ENCODE results near the gene SETD4. TPM values are rescaled to one million over a fixed set of nuclear protein-coding genes. Genes with fewer than 3 reads are reported as not detected.

SETD4 gene
- total RNA-seq, 1 donor from 2014 or later, result 5.8 TPM

DNA sequence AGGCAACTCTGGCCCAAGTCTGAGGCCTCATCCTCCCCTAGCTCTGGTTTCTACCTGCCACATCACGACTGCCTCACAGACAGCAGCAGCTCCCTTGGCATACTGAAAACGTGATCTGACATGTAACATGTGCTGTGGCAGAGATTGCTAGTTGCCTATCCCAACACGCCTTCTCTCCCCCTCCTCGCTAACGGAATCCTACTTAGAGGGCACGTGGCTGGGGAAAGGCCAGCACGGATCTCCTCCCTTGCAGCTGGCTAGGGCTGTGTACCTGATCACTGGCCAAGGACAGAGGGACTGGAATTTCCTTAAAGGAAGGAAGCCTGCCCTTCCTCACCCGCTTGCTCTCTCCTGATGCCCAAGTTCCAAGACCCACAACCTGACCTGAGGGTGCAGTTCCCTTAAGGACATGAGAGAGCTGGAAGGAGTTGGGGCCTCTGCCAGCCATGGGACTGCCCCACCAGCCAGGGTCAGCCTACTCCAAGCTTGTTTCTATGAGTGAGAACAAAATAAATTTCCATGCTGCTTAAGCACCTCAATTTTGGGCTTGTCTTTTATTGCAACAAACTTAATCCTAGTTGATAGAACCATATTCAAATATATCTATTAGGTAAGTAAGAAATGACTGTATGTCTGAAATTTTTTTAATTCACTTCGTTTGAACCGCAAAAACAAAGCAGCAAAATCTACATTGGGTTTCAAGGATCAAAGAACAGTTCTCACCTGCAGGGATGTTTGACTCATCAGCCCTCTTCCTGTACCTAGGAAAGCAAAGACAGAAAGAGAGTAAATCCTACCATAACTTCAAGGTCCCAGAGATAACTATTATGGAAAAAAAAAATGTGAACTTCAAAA lies 7.2 kb downstream of the SETD4 start:
- no peak for ATAC-seq
- peak; percentile 22 for DNase-seq (ENCODE audit: low spot score)

DNA sequence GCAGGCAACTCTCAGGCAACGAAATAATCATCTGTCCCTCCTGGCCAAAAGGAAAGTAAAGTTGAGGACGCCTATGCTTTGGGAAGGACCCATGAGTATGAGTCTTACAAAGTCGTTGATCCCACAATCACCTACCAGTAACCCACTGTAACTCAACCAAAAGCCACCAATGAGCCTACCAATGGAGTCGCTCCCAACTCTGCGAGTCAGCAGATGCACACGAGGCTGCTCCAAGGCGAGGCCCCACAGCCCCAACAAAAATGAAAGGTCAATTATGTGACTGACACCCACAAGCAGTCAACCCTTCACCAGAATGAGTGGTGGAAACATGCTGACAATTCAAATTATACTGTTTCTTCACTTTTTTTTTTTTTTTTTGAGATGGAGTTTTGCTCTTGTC lies 12.0 kb downstream of the SETD4 start:
- ATAC-seq (no peak), DNase-seq (ENCODE audit: low spot score) (no peak)

DNA sequence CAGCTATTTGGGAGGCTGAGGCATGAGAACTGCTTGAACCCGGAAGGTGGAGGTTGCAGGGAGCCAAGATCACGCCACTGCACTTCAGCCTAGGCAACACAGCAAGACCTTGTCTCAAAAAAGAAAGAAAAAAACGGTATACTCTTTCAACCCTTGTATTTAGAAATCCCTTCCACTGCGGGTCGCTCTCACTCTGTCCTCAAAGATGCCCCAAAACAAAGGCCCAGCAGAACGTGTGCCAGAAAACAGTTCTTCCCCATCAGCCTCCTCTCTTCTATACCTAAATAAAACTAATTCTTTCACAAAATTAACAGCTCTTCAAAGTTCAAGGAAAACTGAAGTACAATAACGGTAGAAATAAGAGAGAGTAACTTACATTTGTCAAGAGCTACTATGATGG lies 13.2 kb downstream of the SETD4 start:
- ATAC-seq (no peak), DNase-seq (ENCODE audit: low spot score) (no peak)

DNA sequence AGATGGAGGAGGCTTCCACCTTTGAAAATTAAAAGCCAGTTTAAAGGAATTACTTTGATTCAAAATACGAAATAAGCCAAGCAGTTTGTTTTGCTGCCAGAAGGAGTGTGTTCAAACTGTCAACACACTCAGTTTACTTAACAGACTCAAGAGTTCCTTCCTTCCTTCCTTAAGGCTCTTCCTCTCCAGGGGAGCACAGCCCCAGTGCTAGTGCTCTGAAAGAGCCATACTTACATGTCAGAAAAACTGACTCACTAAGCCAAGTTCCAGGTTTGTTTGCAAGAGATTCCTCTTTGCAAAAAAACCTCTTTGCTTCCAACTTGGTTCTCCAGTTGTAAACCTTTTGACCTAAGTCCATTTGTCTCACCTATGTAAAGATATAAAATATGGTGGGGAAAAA lies 14.3 kb downstream of the SETD4 start:
- DNase-seq (ENCODE audit: low spot score) (no peak), ATAC-seq (no peak)

DNA sequence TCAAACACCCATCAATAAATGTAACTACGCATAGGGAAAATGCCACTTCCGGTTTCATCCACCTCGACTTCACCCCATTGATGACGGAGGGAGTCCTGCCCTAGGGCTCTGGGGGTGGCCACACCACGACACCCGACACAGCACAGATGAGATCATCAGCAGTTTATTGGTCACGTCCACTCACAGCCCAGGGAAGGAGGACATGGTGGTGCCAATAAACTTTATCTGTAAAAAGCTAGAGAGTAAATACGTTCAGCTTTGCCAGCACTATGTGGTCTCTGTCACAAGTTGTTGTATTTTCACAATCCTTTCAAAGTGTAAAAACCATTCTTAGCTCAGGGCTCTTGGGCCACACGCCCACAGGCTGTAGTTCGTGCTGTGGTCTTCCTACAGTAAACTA lies 16.3 kb downstream of the SETD4 start:
- DNase-seq (ENCODE audit: low spot score) (no peak), ATAC-seq (no peak)

DNA sequence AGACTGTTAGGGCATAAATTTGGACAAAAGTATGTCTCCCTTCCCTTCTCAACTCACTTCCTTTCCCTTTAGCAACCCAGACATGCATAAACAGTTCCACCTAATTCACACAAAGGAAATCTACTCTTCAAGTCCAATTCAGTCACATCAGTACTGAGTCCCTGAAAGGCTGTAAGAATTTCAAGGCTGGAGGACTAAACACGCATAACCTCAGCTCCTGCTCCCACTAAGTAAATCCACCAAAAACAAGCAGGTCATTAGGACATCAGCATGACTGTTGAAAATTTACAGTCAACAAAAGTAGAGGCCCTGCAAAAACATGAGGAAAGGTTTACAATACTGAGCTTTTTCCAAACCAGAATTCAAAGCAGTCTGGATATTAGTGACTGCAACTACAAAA lies 18.4 kb downstream of the SETD4 start:
- DNase-seq (ENCODE audit: low spot score), result no peak
- no peak for ATAC-seq

DNA sequence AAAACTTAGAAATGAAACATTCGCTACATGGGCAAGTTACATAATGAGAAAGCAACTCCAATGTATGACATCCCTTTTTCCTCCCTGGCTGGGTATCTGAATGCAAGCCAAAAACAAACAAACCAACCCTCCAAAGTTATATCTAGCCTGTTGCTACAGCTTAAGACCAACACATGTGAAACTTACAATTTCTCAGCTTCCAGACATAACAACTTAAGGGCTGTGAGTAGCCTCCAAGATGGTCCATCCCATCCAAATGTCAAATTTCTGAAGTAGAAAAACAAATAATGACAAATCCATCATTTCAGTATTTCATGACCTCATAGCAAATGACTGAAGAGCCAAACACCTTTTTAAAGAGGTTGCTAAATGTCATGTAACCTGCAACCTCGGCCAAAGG lies 19.9 kb downstream of the SETD4 start:
- DNase-seq (ENCODE audit: low spot score), result no peak
- no peak for ATAC-seq

DNA sequence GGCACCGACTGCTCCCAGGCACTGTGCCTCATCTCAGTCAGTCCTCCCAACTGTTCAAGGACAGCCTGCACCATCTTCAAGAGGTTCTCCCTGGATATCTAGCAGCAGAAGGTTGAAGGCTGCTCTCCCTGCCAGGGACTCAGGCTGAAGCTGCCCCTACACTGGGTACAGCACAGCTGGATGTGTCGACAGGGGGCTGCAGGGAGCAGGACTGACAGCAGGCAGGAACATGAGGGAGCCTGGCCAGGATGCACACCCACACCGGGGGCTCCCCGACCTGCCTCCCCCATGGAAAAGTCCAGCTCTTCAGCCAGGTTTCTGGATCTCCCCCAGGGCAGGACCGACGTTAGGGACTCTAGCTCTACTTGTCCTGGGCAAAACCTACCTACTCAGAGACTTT lies 20.5 kb downstream of the SETD4 start:
- ATAC-seq (no peak), DNase-seq (ENCODE audit: low spot score) (no peak)

DNA sequence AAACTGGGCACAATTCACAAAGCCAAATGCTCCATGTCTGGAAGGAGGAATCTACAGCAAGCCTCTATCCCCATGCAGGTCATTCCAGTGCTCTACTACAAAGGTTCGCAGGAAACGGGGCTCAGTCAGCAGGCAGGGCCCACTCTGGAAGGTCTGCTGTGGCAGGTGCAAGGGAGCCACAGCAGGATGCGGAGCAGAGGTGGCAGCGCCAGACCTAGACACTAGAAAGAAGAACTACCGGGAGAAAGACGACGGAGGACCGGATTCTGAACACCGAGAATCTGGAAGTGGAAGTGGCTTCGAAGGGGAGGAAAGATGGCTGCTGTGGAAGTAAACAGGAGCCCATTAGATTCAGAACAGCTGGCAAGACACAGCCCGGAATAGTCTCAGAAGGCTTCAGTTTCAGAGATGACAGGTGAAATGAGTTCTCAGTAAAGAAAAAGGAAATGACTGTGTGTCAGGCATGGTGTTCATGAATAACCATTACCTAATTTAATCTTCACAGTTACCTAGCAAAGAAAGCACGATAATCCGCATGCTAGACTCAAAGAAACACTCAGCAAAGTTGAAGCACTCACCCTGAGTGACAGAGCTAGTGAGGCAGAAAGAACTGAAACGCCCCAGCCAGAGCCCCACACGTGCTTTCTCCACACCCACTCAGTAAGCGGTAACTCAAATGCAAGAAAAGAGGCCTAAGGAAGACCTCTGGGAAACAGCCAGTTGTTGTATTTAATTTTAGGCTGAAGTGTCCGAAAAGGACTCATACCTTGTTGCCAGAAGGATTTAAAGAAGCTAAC lies 21.4 kb downstream of the SETD4 start:
- ATAC-seq (no peak), DNase-seq (ENCODE audit: low spot score) (no peak)

DNA sequence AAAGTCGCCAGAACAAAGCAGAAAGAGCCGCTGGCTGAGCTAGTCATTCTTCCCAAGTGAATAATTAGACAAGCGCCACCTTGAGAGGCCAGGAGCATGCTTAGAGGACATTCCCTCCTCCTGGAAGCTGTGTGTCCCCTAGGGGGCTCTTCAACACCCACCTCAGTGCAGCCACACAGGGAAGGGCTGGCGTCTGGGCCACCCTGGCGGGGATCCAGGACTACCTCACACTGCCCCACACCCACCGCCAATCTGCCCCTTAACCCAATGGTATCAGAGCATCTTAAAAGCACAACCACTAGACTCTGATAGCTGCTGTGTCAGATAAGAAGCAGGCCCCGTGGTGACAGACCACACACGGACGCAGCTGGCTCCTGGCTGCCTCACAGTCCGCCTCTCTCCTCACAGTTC lies 24.9 kb downstream of the SETD4 start:
- DNase-seq (ENCODE audit: low spot score) (no peak), ATAC-seq (no peak)

DNA sequence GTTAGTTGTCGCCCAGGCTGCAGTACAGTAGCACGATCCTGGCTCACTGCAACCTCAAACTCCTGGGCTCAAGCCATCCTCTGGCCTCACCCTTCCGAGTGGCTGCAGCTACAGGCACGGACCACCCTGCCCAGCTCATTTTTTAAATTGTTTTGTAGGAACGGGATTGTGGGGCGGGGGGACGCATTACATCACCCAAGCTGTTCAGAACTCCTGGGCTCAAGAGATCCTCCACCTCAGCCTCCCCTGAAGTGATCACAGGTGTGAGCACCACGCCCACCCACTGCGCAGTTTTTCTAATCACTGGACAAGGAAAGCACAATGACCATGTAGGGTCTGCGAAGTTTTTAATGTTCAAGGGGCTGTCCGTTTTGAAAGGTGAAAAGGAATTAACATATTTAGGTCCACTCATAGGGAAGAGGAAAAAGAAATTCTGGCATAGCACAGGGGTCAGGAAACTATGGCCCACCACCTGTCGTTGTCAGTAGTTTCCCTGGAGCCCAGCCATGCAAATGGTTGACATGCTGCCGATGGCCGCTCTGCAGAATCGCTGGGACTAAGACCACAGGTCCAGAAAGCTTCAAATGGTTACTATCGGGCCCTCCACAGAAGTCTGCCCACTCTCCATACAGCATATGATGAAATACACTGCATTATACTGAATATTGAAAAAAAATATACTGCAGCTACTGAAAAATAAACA lies 26.0 kb downstream of the SETD4 start:
- ATAC-seq (no peak), DNase-seq (ENCODE audit: low spot score) (no peak)

DNA sequence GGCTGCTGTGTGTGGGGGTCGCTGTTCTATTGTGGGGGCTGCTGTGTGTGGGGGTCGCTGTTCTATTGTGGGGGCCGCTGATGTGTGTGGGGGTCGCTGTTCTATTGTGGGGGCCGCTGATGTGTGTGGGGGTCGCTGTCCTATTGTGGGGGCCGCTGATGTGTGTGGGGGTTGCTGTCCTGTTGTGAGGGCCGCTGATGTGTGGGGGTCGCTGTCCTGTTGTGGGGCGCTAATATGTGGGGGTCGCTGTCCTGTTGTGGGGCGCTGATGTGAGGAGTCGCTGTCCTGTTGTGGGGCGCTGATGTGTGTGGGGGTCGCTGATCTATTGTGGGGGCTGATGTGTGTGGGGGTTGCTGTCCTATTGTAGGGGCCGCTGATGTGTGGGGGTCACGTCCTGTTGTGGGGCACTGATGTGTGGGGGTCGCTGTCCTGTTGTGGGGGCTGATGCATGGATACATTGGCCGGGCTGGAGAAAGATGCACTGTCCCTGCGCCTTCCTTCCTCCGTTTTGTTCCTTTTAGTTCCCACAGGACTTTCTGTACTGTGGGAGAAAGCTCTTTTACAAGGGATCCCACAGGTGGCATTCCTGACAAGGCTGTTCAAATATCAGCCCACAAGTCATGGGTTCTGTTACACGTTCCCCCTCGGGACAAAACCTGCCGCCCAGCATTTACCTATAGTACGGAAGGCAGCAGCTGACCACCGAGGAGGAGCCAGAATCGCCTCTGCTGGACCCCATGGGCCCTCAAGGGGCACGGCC lies 27.5 kb downstream of the SETD4 start:
- no peak for DNase-seq (ENCODE audit: low spot score)
- no peak for ATAC-seq

DNA sequence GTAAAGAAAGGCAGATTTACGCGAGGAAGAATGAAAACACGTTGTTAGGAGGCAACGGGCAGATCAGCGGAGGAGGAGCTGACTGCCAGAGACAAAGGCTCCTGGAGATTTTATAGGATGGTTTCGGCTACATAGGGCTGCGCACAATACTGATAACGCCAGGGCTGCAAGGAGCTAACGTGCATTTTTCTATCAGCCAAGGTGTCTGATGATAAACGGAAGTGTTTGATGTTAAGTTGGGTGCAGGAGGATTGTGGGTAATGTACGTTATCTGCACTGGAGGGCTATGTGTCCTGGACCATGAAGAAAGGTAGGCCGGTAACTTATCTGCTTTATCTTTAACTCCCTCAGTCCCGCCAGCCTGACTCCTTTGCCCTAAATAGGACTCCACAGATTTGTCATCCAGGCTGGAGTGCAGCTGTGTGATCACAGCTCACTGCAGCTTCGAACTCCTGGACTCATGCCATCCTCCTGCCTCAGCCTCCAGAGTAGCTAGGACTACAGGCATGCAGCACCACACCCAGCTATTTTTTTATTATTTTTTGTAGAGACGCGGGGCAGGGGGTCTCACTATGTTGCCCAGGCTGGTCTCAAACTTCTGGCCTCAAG lies 29.6 kb downstream of the SETD4 start:
- ATAC-seq (no peak), DNase-seq (ENCODE audit: low spot score) (no peak)

DNA sequence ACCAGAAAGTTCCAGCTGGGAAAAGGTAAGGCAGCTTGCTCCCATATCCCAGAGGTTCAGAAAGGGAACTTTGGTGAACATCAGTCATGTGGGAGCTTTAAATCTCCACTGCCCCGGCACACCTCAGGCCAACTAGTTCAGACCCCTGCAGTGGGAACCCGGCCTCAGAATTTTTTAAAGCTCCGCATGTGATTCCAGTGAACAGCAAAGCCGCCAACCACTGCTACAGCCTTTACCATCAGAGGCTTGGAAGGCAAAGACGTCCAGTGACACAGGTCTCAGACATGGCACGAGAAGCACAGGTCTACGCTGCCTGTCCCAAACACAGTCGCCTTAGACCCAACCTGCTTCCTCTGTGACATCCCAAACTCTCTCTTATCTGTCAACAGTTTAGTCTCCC lies 31.0 kb downstream of the SETD4 start:
- DNase-seq (ENCODE audit: low spot score), result no peak
- ATAC-seq, result no peak

DNA sequence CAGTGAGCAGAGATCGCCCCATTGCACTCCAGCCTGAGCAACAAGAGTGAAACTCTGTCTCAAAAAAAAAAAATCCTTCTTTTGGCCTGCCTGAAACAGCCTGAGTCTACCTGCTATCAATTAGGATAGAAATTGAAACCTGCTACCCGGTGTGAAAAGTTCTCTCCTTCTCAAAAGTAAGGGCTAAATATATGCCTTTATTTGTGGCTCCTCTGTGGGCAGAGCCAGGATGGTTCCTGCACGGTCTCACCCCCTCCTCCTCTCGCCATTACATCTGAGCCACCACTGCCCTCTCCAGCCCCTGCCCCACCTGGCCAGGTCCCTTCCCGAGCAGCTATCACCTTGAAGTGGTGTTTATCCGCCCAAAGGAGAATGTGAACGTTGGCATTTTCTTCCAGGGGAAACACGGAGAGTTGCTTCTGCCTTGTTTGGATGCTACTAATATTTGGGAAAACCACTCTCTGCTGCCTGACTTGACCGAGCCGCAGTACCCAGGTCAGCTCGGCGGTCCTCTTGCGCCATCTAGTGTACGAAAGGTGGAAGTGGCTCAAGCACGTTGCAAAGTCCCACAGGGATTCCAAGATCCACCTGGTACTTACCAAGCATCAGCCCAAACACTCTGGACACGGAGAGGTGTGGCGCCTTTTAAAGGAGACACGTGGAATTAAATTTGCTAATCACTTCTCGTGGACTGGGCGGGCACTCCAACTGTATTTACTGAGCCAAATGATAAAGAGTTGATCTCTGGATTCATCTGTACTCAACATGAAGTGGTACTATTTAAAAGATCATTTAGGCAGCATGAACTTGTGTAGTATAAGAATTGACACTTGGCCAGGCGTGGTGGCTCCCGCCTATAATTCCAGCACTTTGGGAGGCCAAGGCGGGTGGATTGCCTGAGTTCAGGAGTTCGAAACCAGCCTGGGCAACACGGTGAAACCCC lies 31.9 kb downstream of the SETD4 start:
- ATAC-seq (peak; percentile 99), DNase-seq (ENCODE audit: low spot score) (peak; percentile 77)

DNA sequence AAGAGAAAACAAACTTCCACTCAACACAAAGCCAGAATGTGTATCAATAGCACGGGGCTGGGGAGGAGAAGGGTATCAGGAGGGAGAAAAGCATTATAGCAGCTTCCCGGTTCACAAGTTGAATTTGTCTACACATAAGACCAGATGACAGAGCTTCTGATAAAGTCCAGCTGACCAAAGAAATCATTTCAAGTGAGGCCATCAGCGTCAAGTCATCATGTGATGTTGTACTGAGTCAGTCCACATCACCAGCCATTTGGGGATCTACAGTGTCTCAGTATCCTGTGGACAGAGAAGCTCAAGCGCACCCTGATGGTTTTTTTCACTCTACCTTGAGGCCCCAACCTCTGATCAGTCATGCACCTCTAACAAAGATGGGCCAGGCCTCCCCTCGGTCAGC lies 33.0 kb downstream of the SETD4 start:
- ATAC-seq (no peak), DNase-seq (ENCODE audit: low spot score) (no peak)

DNA sequence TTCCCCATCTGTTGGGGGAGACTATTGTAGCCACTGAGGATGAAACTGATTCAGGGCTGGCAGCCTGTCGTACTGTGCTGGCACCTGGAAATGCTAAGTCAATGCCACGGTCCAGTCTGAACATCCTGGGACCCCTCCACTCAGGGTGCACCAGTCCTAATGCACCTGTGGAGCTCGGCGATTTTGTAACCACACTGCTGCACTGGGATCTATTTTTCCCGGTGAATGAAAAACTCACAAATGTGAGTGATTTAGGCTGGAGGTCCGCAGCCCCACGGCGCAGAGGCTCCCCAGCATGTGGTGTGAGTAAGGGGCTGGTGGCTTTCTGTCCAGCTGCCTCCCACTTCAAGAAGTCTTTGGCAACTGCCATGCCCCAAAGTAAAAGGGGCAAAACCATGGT lies 35.5 kb downstream of the SETD4 start:
- no peak for DNase-seq (ENCODE audit: low spot score)
- no peak for ATAC-seq

DNA sequence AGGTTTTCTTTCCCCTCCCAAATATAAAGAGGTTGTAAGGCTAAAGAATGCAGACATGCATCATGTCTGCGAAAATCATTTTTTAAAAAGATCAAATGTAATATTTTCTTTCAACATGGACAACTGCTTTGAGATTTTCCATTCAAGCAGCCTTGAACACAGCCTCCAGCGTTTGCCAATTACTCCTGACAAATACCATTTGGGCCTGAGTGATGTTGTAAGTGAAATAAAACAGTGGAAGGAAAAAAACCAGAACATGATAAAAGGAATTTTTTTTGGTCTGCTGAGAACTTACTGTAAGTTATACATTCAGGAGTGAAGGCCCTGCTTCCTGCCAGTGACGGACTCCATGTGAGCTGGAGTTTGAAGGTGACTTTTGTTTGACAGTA lies 37.2 kb downstream of the SETD4 start:
- no peak for DNase-seq (ENCODE audit: low spot score)
- ATAC-seq, result no peak

DNA sequence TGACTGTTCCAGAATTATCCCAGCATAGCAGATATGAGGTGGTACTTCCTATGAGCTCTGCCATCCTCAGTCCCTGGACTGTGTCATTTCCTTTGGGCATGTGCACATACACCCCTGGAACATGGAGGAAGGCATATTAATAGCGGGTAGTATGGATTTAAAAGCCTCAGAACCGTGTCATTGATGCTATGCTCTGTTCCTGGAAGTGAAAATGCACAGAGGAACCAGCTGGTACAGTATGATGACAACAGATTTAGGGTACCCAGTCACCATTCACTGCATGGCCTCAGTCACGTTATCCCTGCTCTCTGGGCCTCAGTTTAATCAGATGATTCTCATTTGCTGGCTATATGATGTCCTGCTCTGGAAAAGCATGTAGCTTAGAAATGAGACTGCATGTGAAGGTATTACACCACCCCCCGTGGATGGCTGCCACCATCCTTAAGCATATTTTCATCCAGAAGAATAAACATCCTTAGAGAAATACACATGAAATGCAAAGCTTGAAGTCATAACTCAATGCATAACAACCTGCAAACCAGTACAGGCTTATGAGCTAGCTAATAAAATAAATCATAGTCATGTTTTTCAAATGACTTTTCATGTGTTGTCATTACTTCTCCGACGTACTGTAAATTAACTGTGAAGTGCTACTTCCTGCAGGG lies 37.8 kb downstream of the SETD4 start:
- no peak for DNase-seq (ENCODE audit: low spot score)

More for the DNA sequence above, 37.8 kb downstream of the SETD4 start:
- no peak for ATAC-seq
